SK-N-SH (cell line): ENCODE results near the gene RGS7.

ENCODE experiments used
- CHD2 ChIP-seq: fragments of 150-350 bp; IDR thresholded peaks from 2 replicates; pipeline ENCODE4 v1.6.1; 2018; ENCODE audit warnings: low read length; ENCODE audit not compliant: partially characterized antibody
- CTCF ChIP-seq: fragments of 200-600 bp; sonication (generic); IDR thresholded peaks from 2 replicates; pipeline ENCODE4 v1.6.1; 2017; ENCODE audit warnings: antibody characterized with exemption, mild to moderate bottlenecking, moderate library complexity
- REST ChIP-seq: IDR thresholded peaks from 2 replicates; pipeline ENCODE4 v1.6.1; 2012; ENCODE audit warnings: mild to moderate bottlenecking, low read depth, low read length, moderate library complexity
- RFX5 ChIP-seq: IDR thresholded peaks from 2 replicates; pipeline ENCODE4 v1.6.1; 2012; ENCODE audit warnings: mild to moderate bottlenecking, improper control_type of control experiment, low read length
- TEAD4 ChIP-seq: IDR thresholded peaks from 2 replicates; pipeline ENCODE4 v1.4.0; 2012; ENCODE audit warnings: mild to moderate bottlenecking, borderline replicate concordance; ENCODE audit not compliant: insufficient read depth
- USF2 ChIP-seq: fragments of 150-350 bp; IDR thresholded peaks from 2 replicates; pipeline ENCODE4 v1.6.1; 2017; ENCODE audit warnings: antibody characterized with exemption, low read length, low read depth, borderline replicate concordance

GRCh38 chr1:241375886-241376285, 18.9 kb upstream of the RGS7 start:
- no peak for TF ChIP-seq RFX5
- TF ChIP-seq CTCF = no peak
- no peak for TF ChIP-seq USF2
- no peak for TF ChIP-seq REST
- no peak for TF ChIP-seq CHD2
- no peak for TF ChIP-seq TEAD4
